ENCODE measurements around the gene SGCE.

The SGCE gene

GRCh38 chr7:94594882-94595281, 61.1 kb downstream of the SGCE start:
- Histone ChIP-seq H4K91ac (ENCODE audit: low read length) (no peak overlapping the region), H3K36me3 (ENCODE audit: control insufficient read depth in 1 of 2, insufficient read depth in 2 of 2, low read depth in 1 of 2, low read length in 2 of 2) (peaks cover 0 to 65% of the 10 kb centered on the region in 2 experiments), H3K4ac (ENCODE audit: low read depth in 1 of 2, low read length in 2 of 2) (no peak overlapping the region), H3K4me3 (ENCODE audit: insufficient read depth in 1 of 2, low read depth in 1 of 2, low read length in 2 of 2) (no peak overlapping the region), H3K27me3 (ENCODE audit: control insufficient read depth in 1 of 2, insufficient read depth in 1 of 2, low read length in 2 of 2) (no peaks in the 10 kb centered on the region), H3K23ac (ENCODE audit: low read length in 2 of 2) (no peak overlapping the region), H3K4me1 (ENCODE audit: control insufficient read depth, insufficient read depth, low read depth, low read length) (no peaks in the 10 kb centered on the region), H3K9me3 (ENCODE audit: control insufficient read depth, low read length) (no peaks in the 10 kb centered on the region), H3K79me1 (replicated peaks; ENCODE audit: low read length, poor library complexity, severe bottlenecking) (peaks cover 5% of the 10 kb centered on the region), H2AFZ (ENCODE audit: low read depth, low read length) (no peak overlapping the region), H3K9ac (ENCODE audit: low read length) (no peak overlapping the region), H4K8ac (ENCODE audit: low read length) (no peak overlapping the region), H3K14ac (ENCODE audit: low read length in 2 of 2) (no peak overlapping the region), H3K18ac (ENCODE audit: low read depth in 1 of 2, low read length in 2 of 2) (no peak overlapping the region), H2AK5ac (ENCODE audit: low read length, severe bottlenecking) (no peak overlapping the region), H3K27ac (ENCODE audit: low read length, poor library complexity, severe bottlenecking) (no peak overlapping the region), H2BK5ac (ENCODE audit: low read depth, low read length, poor library complexity, severe bottlenecking) (no peak overlapping the region), H2BK12ac (ENCODE audit: low read length in 2 of 2) (no peak overlapping the region), H3K4me2 (ENCODE audit: low read length, poor library complexity, severe bottlenecking) (no peak overlapping the region), H2BK120ac (ENCODE audit: low read depth, low read length) (no peak overlapping the region), H2BK15ac (ENCODE audit: low read depth, poor library complexity, severe bottlenecking) (no peak overlapping the region)
- WGBS: no CpG with 5 or more reads among the region's 1 CpG
- DNase-seq: no peak

DNA sequence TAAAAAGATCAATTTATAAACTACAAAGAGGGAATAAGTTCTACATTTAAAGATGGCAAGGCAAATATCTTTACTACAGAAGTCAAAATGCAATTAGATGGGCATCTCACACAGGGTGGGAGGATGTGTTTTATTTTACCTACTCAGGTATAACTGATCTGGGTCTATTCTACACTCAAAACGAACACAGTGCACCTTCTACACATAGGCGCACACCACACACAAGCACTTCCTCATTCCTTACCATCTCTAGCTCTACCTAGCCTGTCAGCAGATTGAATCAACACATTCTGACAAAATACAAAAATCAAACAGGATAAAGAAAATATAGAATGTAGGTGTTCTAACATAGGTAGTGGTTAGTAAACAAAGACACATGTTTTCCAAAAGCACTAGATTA, 64.8 kb downstream of the SGCE start:
- no peak overlapping the region for H2BK120ac ChIP-seq (ENCODE audit: low read depth, low read length)
- H3K27me3 ChIP-seq (ENCODE audit: control insufficient read depth in 1 of 2, insufficient read depth in 1 of 2, low read length in 2 of 2): no peaks in the 10 kb centered on the region
- H3K4me3 ChIP-seq (ENCODE audit: insufficient read depth in 1 of 2, low read depth in 1 of 2, low read length in 2 of 2): no peak overlapping the region
- peaks cover 3 to 55% of the 10 kb centered on the region in 2 experiments for H3K36me3 ChIP-seq (ENCODE audit: control insufficient read depth in 1 of 2, insufficient read depth in 2 of 2, low read depth in 1 of 2, low read length in 2 of 2)
- H2AFZ ChIP-seq (ENCODE audit: low read depth, low read length): no peak overlapping the region
- H2BK12ac ChIP-seq (ENCODE audit: low read length in 2 of 2): no peak overlapping the region
- H3K4me1 ChIP-seq (ENCODE audit: control insufficient read depth, insufficient read depth, low read depth, low read length): no peaks in the 10 kb centered on the region
- 100% methylated on average over 1 of the region's 2 CpGs for WGBS
- H3K14ac ChIP-seq (ENCODE audit: low read length in 2 of 2): no peak overlapping the region
- no peak overlapping the region for H3K4me2 ChIP-seq (ENCODE audit: low read length, poor library complexity, severe bottlenecking)
- no peak for DNase-seq
- peaks cover 5% of the 10 kb centered on the region for H3K79me1 ChIP-seq (replicated peaks; ENCODE audit: low read length, poor library complexity, severe bottlenecking)
- no peak overlapping the region for H4K91ac ChIP-seq (ENCODE audit: low read length)
- H3K18ac ChIP-seq (ENCODE audit: low read depth in 1 of 2, low read length in 2 of 2): no peak overlapping the region
- H4K8ac ChIP-seq (ENCODE audit: low read length): no peak overlapping the region
- H3K9me3 ChIP-seq (ENCODE audit: control insufficient read depth, low read length): no peaks in the 10 kb centered on the region
- H2BK15ac ChIP-seq (ENCODE audit: low read depth, poor library complexity, severe bottlenecking): no peak overlapping the region
- H3K27ac ChIP-seq (ENCODE audit: low read length, poor library complexity, severe bottlenecking): no peak overlapping the region
- H2BK5ac ChIP-seq (ENCODE audit: low read depth, low read length, poor library complexity, severe bottlenecking): no peak overlapping the region
- no peak overlapping the region for H2AK5ac ChIP-seq (ENCODE audit: low read length, severe bottlenecking)
- H3K23ac ChIP-seq (ENCODE audit: low read length in 2 of 2): no peak overlapping the region
- H3K4ac ChIP-seq (ENCODE audit: low read depth in 1 of 2, low read length in 2 of 2): no peak overlapping the region
- H3K9ac ChIP-seq (ENCODE audit: low read length): no peak overlapping the region

DNA sequence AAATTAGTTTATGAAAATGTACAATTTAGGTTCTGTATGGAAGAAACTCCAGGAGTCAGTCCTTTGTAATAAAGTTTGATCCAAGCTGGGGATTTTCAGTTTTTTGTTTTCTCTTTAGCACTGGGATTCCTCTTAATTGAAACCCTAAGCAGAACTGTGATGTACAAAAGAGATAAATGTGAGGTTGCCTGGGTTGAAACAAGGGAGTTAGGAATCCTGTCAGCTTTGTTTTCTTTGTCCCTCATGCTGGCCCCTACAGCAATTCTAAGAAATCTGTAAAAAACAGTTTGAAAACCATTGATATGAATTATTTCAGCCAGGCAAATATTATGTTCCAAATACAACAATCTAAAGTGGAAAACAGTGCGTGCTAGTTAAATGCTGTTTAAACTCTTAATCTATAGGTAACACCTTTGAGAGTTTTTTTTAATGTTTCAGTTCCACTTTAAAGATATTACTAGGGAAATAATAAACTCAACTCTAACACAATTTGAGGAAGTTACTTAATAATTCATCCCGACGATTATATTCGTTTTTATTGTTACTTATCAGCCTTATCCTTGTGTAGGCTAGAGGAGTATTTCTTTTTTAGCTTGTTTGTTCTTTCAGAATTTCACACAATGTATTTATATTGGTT, 65.3 kb downstream of the SGCE start:
- Histone ChIP-seq H3K36me3 (ENCODE audit: control insufficient read depth in 1 of 2, insufficient read depth in 2 of 2, low read depth in 1 of 2, low read length in 2 of 2) (peaks cover 3 to 50% of the 10 kb centered on the region in 2 experiments), H3K9me3 (ENCODE audit: control insufficient read depth, low read length) (no peaks in the 10 kb centered on the region), H3K79me1 (replicated peaks; ENCODE audit: low read length, poor library complexity, severe bottlenecking) (peaks cover 5% of the 10 kb centered on the region), H4K8ac (ENCODE audit: low read length) (no peak overlapping the region), H3K27me3 (ENCODE audit: control insufficient read depth in 1 of 2, insufficient read depth in 1 of 2, low read length in 2 of 2) (no peaks in the 10 kb centered on the region), H3K9ac (ENCODE audit: low read length) (no peak overlapping the region), H2BK12ac (ENCODE audit: low read length in 2 of 2) (no peak overlapping the region), H3K4ac (ENCODE audit: low read depth in 1 of 2, low read length in 2 of 2) (no peak overlapping the region), H3K14ac (ENCODE audit: low read length in 2 of 2) (no peak overlapping the region), H3K4me1 (ENCODE audit: control insufficient read depth, insufficient read depth, low read depth, low read length) (no peaks in the 10 kb centered on the region), H2AFZ (ENCODE audit: low read depth, low read length) (no peak overlapping the region), H3K27ac (ENCODE audit: low read length, poor library complexity, severe bottlenecking) (no peak overlapping the region), H2BK120ac (ENCODE audit: low read depth, low read length) (no peak overlapping the region), H3K18ac (ENCODE audit: low read depth in 1 of 2, low read length in 2 of 2) (no peak overlapping the region), H2AK5ac (ENCODE audit: low read length, severe bottlenecking) (no peak overlapping the region), H3K23ac (ENCODE audit: low read length in 2 of 2) (no peak overlapping the region), H3K4me3 (ENCODE audit: insufficient read depth in 1 of 2, low read depth in 1 of 2, low read length in 2 of 2) (no peak overlapping the region), H2BK15ac (ENCODE audit: low read depth, poor library complexity, severe bottlenecking) (no peak overlapping the region), H4K91ac (ENCODE audit: low read length) (no peak overlapping the region), H2BK5ac (ENCODE audit: low read depth, low read length, poor library complexity, severe bottlenecking) (no peak overlapping the region), H3K4me2 (ENCODE audit: low read length, poor library complexity, severe bottlenecking) (no peak overlapping the region)
- DNase-seq: no peak
- no CpG with 5 or more reads among the region's 4 CpGs for WGBS

DNA sequence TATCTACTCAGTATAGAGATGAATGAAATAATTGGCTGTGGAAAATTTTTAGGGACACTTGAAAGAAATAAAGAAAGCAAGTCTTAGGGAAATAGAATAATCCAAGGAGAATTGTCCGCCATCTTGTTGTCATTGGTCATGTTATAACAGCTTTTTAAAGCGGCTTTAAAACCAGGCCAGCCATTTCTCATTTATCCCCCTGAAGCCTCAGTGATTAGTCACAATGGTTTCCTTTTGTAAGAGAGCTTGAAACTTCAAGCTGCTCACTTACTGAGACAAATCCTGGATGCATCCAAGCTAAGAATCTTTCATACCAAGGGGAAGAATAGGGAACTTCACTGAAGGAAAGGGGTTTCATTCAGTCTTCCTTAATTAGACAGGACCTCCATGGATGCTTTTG, 67.9 kb downstream of the SGCE start:
- 100% methylated on average over 2 of the region's 2 CpGs for WGBS

More for the DNA sequence above, 67.9 kb downstream of the SGCE start:
- H3K9me3 ChIP-seq (ENCODE audit: control insufficient read depth, low read length): no peaks in the 10 kb centered on the region
- H3K36me3 ChIP-seq (ENCODE audit: control insufficient read depth in 1 of 2, insufficient read depth in 2 of 2, low read depth in 1 of 2, low read length in 2 of 2): peaks cover 3 to 60% of the 10 kb centered on the region in 2 experiments
- no peak for DNase-seq
- H2BK12ac ChIP-seq (ENCODE audit: low read length in 2 of 2): no peak overlapping the region
- H3K9ac ChIP-seq (ENCODE audit: low read length): no peak overlapping the region
- peaks cover 5% of the 10 kb centered on the region for H3K79me1 ChIP-seq (replicated peaks; ENCODE audit: low read length, poor library complexity, severe bottlenecking)
- H4K8ac ChIP-seq (ENCODE audit: low read length): no peak overlapping the region
- no peak overlapping the region for H2BK120ac ChIP-seq (ENCODE audit: low read depth, low read length)
- no peak overlapping the region for H2BK15ac ChIP-seq (ENCODE audit: low read depth, poor library complexity, severe bottlenecking)
- no peaks in the 10 kb centered on the region for H3K4me1 ChIP-seq (ENCODE audit: control insufficient read depth, insufficient read depth, low read depth, low read length)
- no peak overlapping the region for H3K18ac ChIP-seq (ENCODE audit: low read depth in 1 of 2, low read length in 2 of 2)
- no peak overlapping the region for H4K91ac ChIP-seq (ENCODE audit: low read length)
- H3K23ac ChIP-seq (ENCODE audit: low read length in 2 of 2): no peak overlapping the region
- no peaks in the 10 kb centered on the region for H3K27me3 ChIP-seq (ENCODE audit: control insufficient read depth in 1 of 2, insufficient read depth in 1 of 2, low read length in 2 of 2)
- H2AK5ac ChIP-seq (ENCODE audit: low read length, severe bottlenecking): no peak overlapping the region
- H2AFZ ChIP-seq (ENCODE audit: low read depth, low read length): no peak overlapping the region
- H3K4me2 ChIP-seq (ENCODE audit: low read length, poor library complexity, severe bottlenecking): no peak overlapping the region
- no peak overlapping the region for H3K4ac ChIP-seq (ENCODE audit: low read depth in 1 of 2, low read length in 2 of 2)
- no peak overlapping the region for H3K4me3 ChIP-seq (ENCODE audit: insufficient read depth in 1 of 2, low read depth in 1 of 2, low read length in 2 of 2)
- H3K14ac ChIP-seq (ENCODE audit: low read length in 2 of 2): no peak overlapping the region
- H2BK5ac ChIP-seq (ENCODE audit: low read depth, low read length, poor library complexity, severe bottlenecking): no peak overlapping the region
- no peak overlapping the region for H3K27ac ChIP-seq (ENCODE audit: low read length, poor library complexity, severe bottlenecking)

Measured in mesenchymal stem cell (in vitro differentiated cells and primary cell).